Measurements from ENCODE around the gene GP1BA.

DNA sequence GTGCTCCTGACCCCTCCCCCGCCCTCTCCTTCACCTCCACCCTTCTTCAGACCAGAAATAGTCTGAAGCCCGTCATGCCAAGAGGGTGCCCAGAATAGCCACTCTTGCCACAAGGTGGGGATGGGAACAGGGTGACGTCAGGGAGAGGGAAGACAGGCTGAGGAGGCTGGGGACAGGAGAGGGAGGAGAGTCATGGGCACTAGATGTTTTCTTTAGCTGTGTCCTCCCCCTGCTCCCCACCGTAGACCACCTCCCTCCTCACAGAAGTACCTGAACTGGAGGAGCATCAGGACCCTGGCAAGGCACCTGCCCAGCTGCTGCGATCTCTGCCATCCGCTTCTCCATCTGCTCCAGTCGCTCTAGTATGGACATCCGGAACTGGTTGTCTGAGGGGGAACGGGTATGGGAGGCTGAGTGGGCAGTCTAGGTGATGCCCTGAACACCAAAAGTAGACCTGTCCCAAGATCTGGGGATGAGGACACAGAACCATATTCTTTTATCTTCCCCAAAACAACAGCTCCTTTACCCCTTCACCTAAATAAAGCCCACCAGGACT is 42.1 kb downstream of the GP1BA start:
- no peak for TF ChIP-seq NR2C2 (CRISPR knock-in tag; IDR thresholded peaks at IDR 0.05)
- TF ChIP-seq, protein P1, sequence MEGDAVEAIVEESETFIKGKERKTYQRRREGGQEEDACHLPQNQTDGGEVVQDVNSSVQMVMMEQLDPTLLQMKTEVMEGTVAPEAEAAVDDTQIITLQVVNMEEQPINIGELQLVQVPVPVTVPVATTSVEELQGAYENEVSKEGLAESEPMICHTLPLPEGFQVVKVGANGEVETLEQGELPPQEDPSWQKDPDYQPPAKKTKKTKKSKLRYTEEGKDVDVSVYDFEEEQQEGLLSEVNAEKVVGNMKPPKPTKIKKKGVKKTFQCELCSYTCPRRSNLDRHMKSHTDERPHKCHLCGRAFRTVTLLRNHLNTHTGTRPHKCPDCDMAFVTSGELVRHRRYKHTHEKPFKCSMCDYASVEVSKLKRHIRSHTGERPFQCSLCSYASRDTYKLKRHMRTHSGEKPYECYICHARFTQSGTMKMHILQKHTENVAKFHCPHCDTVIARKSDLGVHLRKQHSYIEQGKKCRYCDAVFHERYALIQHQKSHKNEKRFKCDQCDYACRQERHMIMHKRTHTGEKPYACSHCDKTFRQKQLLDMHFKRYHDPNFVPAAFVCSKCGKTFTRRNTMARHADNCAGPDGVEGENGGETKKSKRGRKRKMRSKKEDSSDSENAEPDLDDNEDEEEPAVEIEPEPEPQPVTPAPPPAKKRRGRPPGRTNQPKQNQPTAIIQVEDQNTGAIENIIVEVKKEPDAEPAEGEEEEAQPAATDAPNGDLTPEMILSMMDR (IDR thresholded peaks at IDR 0.05): no peak
